Activated naive CD8-positive, alpha-beta T cell treated with anti-CD3 and anti-CD28 coated beads for 36 hours (primary cell): Measurements from ENCODE around the gene TOB2. TPM values are rescaled to one million over a fixed set of nuclear protein-coding genes. Genes with fewer than 3 reads are reported as not detected.
A peak's percentile ranks its signal among the peaks of the same experiment; 100 is the strongest.
"Not testable (repeated sequence)": the region's sequence is repeated elsewhere in the genome, so short reads cannot be mapped to it uniquely, and the experiment has no call there.

Source experiments
- DNase-seq: peaks from one replicate; pipeline ENCODE4 v3.0.0; 2021
- H3K27ac Mint-ChIP-seq: one replicate; pipeline ENCODE4 v1.8.0; 2022; ENCODE audit warnings: mild to moderate bottlenecking, moderate library complexity, mixed read lengths
- H3K27me3 Mint-ChIP-seq: one replicate; pipeline ENCODE4 v1.8.0; 2022; ENCODE audit warnings: mild to moderate bottlenecking, mixed read lengths
- H3K36me3 Mint-ChIP-seq: one replicate; pipeline ENCODE4 v1.8.0; 2021; ENCODE audit warnings: mild to moderate bottlenecking, mixed read lengths
- H3K4me1 Mint-ChIP-seq: one replicate; pipeline ENCODE4 v1.8.0; 2021; ENCODE audit warnings: mixed read lengths
- H3K4me3 Mint-ChIP-seq: one replicate; pipeline ENCODE4 v1.8.0; 2022; ENCODE audit warnings: mild to moderate bottlenecking, moderate library complexity, mixed read lengths
- H3K9me3 Mint-ChIP-seq: one replicate; pipeline ENCODE4 v1.8.0; 2022; ENCODE audit warnings: mixed read lengths
- total RNA-seq, 2 experiments: library from RNA; stranded (reverse); gene quantifications; one replicate each; pipeline ENCODE4 v1.2.3, GENCODE V29; 2021

The TOB2 gene
- total RNA-seq, 2 experiments from 2014 or later, result 33.9 to 34.8 TPM

DNA sequence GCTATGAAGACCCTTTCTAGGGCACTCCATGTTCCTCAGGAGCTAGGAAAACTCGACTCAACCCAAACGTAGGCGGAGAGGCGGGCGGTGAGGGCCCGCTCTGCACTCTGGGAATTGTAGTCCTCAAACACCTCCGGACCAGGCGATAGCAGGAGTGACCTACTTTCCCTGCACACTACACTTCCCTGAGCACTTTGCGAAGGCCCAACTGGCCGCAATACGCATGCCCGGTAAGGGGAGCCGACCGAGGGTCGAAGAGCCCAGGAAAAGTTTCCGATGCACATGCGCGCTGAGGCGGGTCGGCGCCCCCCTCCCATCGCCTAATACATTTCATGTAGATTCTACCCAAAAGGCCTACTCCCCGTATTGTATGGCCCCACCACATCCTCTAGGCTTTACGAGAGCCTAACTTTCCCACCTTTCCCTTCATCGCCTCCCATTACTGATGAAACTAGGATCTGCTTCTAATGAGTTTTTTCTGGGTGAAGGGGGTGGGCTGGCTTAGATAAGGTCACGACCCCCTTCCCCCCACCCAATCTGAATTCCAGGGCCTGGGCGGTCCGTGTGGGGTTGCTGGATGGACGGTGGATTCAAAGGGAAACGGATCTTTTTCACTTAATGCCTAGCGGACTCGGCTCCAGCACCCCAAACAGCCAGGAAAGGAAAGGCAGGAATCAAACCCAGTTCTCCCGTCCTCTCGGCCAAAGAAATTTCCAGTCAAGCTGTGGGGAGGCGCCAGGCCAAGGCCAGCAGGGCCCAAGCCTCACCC is 2.1 kb downstream of the TOB2 start:
- Mint-ChIP-seq H3K4me3 (peak overlapping the region; percentile 97), H3K27me3 (peaks cover 3% of the 10 kb centered on the region), H3K27ac (peak overlapping the region; percentile 97), H3K4me1 (peaks cover 18% of the 10 kb centered on the region), H3K36me3 (peaks cover 15% of the 10 kb centered on the region), H3K9me3 (no peaks in the 10 kb centered on the region)
- peak; percentile 90 for DNase-seq

GRCh38 chr22:41442240-41442792 is 4.3 kb downstream of the TOB2 start:
- Mint-ChIP-seq H3K4me1 (peaks cover 14% of the 10 kb centered on the region), H3K27me3 (peaks cover 3% of the 10 kb centered on the region), H3K4me3 (no peak overlapping the region), H3K36me3 (peaks cover 15% of the 10 kb centered on the region), H3K9me3 (no peaks in the 10 kb centered on the region), H3K27ac (no peak overlapping the region)
- no peak for DNase-seq

DNA sequence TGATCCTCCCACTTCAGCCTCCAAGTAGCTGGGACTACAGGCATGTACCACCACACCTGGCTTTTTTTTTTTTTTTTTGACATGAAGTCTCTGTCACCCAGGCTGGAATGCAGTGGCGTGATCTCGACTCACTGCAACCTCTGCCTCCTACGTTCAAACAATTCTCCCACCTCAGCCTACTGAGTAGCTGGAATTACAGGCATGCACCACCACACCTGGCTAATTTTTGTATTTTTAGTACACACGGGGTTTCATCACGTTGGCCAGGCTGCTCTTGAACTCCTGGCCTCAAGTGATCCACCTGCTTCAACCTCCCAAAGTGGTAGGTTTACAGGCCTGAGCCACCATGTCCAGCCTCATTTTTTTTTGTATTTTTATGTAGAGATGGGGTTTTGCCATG is 6.1 kb downstream of the TOB2 start:
- H3K4me1 Mint-ChIP-seq, result peaks cover 15% of the 10 kb centered on the region
- H3K27ac Mint-ChIP-seq, result not testable (repeated sequence)

DNA sequence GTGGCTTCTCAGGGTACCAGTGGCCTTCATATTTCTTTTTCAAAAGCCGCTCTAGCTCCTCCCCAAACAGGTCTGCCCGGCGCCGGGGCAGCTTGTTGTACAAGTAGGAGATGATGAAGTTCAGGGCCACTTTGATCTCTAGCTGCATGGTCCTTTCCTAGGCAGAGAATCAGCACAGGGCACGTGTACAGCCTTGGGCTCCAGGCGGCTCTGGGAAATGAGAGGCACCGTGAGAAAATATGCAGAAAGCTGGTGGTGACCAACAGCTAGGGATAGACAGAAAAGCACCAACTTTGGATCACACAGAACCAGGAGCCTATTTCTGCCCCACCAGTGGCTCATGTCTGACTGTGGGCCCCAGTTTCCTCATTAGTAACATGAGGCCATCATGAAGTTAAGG is 9.4 kb downstream of the TOB2 start:
- H3K27me3 Mint-ChIP-seq, result no peaks in the 10 kb centered on the region
- no peak overlapping the region for H3K4me3 Mint-ChIP-seq
- H3K36me3 Mint-ChIP-seq, result peaks cover 2% of the 10 kb centered on the region
- no peak for DNase-seq
- H3K4me1 Mint-ChIP-seq, result peaks cover 11% of the 10 kb centered on the region
- H3K9me3 Mint-ChIP-seq, result no peaks in the 10 kb centered on the region
- no peak overlapping the region for H3K27ac Mint-ChIP-seq

More for the DNA sequence above, 6.1 kb downstream of the TOB2 start:
- H3K9me3 Mint-ChIP-seq, H3K27me3 Mint-ChIP-seq, H3K4me3 Mint-ChIP-seq, DNase-seq: not testable (repeated sequence)
- H3K36me3 Mint-ChIP-seq, result peaks cover 17% of the 10 kb centered on the region

DNA sequence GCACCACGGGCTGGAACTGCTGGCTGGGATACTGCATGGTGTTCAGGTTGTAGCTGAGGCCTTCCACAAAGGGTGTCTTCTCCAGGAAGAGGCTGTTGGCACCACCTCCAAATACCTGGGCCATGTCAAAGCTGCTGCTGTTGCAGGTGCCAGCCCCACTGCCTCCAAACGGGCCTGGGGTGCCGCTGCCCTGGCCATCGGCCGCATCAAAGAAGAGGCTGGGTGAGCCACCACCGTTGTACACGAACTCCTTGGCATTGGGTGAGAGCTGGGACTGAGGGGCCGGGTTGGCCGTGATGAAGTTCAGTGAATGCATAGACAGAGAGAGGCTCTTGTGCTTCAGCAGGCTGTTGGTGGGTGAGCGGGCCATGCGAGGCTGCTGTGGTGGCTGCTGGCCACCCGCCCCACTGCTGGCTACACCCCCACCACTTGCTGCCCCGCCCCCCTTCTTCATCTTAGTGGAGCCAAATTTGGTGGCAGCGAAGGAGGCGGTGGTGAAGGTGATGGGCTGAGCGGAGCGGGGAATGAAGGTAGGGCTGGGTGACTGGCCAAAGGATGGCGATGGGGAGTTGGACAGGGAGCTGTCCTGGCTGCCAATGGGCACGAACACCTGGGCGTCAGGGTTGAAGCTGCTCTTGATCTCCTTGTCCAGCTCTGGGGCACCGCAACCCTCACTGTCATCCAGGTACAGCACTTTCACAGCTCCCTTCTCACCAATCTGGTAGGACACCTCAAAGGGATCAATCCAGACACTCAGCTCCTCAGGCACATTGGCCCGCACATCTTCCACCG is 10.1 kb downstream of the TOB2 start:
- Mint-ChIP-seq H3K27me3 (no peaks in the 10 kb centered on the region), H3K9me3 (no peaks in the 10 kb centered on the region), H3K4me1 (peaks cover 10% of the 10 kb centered on the region), H3K4me3 (no peak overlapping the region), H3K36me3 (peaks cover 4% of the 10 kb centered on the region), H3K27ac (peak overlapping the region; percentile 55)
- DNase-seq, result no peak

DNA sequence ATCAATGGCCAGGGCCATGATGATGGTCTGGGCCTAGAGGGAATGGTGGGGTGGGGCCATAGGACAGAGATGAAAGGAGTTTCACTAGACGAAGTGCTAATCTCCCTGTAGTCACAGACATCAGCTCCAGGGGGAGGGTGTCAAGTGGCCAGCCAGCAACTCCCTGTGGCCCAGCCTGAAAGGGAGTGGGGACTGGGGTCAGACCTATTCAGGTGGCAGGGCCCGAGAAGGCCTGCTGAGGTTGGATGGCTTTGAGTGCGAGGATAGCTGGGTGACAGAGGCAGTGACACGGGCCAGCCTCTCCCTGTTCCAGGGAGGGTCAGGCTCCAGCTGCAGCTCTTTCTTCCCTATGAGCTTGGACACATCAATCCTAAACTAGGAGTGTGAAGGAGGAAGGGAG is 11.0 kb downstream of the TOB2 start:
- Mint-ChIP-seq H3K27ac (no peak overlapping the region), H3K9me3 (no peaks in the 10 kb centered on the region), H3K4me1 (peaks cover 8% of the 10 kb centered on the region), H3K27me3 (no peaks in the 10 kb centered on the region), H3K36me3 (peaks cover 4% of the 10 kb centered on the region), H3K4me3 (no peak overlapping the region)
- no peak for DNase-seq

DNA sequence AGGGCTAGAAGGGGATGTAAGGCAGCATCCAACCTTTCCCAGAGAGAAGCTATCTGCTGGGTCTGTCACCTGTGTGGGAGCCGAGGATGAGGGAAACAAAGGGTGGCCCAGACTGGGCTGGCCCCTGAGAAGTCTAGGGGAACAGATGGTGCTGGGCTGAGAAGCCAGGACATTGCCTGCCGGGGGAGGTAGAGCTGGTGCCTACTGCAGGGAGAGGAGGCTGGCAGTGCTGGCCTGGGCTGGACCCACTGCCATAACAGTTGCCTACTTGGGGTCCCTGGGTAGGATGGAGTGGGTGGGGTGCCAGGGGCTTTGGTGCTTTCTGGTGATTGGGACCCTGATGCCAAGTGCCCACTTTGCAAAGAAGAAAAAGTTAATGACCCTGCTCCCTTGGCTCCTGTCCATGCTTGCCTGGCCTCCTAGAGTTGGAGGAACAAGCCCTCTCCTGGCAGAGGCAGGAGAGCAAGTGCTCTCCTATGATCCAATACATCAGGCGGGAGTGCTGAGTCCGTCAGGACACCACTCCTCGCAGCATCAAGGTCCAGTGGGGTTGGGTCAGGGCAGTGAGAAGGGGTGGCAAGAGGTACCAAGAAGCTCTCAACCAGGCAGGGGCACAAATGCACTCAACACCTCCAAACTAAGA is 12.1 kb downstream of the TOB2 start:
- H3K27ac Mint-ChIP-seq, DNase-seq, H3K27me3 Mint-ChIP-seq, H3K4me3 Mint-ChIP-seq, H3K4me1 Mint-ChIP-seq, H3K9me3 Mint-ChIP-seq, H3K36me3 Mint-ChIP-seq: not testable (repeated sequence)

GRCh38 chr22:41433480-41433879 is 13.1 kb downstream of the TOB2 start:
- H3K9me3 Mint-ChIP-seq, H3K27ac Mint-ChIP-seq, H3K4me1 Mint-ChIP-seq, DNase-seq, H3K36me3 Mint-ChIP-seq, H3K27me3 Mint-ChIP-seq, H3K4me3 Mint-ChIP-seq: not testable (repeated sequence)

- Mint-ChIP-seq H3K4me3 (no peak overlapping the region), H3K36me3 (peaks cover 6% of the 10 kb centered on the region), H3K27ac (no peak overlapping the region), H3K4me1 (peaks cover 7% of the 10 kb centered on the region), H3K27me3 (no peaks in the 10 kb centered on the region), H3K9me3 (no peaks in the 10 kb centered on the region)
- DNase-seq, result no peak
These were observed 14.9 kb downstream of the TOB2 start for GRCh38 chr22:41431656-41432055.

DNA sequence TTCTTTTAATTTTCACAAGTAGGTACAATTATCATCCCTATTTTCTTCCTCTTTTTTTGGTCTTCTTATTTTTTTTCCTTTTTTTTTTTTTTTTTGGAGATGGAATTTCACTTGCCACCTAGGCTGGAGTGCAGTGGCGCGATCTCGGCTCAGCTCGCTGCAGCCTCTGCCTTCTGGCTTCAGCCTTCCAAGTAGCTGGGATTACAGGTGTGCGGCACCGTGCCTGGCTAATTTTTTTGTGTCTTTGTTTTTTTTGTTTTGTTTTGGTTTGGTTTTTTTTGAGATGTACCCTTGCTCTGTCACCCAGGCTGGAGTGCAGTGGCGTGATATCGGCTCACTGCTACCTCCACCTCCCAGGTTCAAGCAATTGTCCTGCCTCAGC is 16.7 kb downstream of the TOB2 start:
- Mint-ChIP-seq H3K4me3 (no peak overlapping the region), H3K9me3 (no peaks in the 10 kb centered on the region), H3K36me3 (peaks cover 12% of the 10 kb centered on the region), H3K27me3 (no peaks in the 10 kb centered on the region), H3K27ac (no peak overlapping the region), H3K4me1 (peaks cover 10% of the 10 kb centered on the region)
- no peak for DNase-seq

- H3K27ac Mint-ChIP-seq, result no peak overlapping the region
- H3K4me3 Mint-ChIP-seq, result no peak overlapping the region
- peaks cover 10% of the 10 kb centered on the region for H3K4me1 Mint-ChIP-seq
- no peaks in the 10 kb centered on the region for H3K27me3 Mint-ChIP-seq
- no peak for DNase-seq
- H3K36me3 Mint-ChIP-seq, result peaks cover 12% of the 10 kb centered on the region
- H3K9me3 Mint-ChIP-seq, result no peaks in the 10 kb centered on the region
These were observed 17.2 kb downstream of the TOB2 start for GRCh38 chr22:41429232-41429950.

- DNase-seq, result peak; percentile 34
- H3K9me3 Mint-ChIP-seq, result no peaks in the 10 kb centered on the region
- peaks cover 22% of the 10 kb centered on the region for H3K36me3 Mint-ChIP-seq
- peak overlapping the region; percentile 78 for H3K27ac Mint-ChIP-seq
- peaks cover 12% of the 10 kb centered on the region for H3K4me1 Mint-ChIP-seq
- H3K27me3 Mint-ChIP-seq, result no peaks in the 10 kb centered on the region
- no peak overlapping the region for H3K4me3 Mint-ChIP-seq
These were observed 20.8 kb downstream of the TOB2 start for GRCh38 chr22:41425660-41426365.

DNA sequence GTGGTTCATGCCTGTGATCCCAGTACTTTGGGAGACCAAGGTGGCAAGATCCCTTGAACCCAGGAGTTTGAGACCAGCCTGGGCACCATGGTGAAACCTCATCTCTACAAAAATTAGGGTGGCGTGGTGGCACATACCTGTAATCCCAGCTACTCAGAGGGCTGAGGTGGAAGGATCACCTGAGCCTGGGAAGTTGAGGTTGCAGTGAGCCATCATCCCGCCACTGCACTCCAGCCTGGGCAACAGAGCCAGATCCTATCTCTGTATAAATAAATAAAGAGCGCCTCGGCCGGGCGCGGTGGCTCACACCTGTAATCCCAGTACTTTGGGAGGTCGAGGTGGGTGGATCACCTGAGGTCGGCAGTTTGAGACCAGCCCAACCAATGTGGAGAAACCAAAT is 27.9 kb downstream of the TOB2 start:
- DNase-seq, result no peak
- no peak overlapping the region for H3K27ac Mint-ChIP-seq
- no peaks in the 10 kb centered on the region for H3K27me3 Mint-ChIP-seq
- no peaks in the 10 kb centered on the region for H3K9me3 Mint-ChIP-seq
- peaks cover 25% of the 10 kb centered on the region for H3K36me3 Mint-ChIP-seq
- peaks cover 20% of the 10 kb centered on the region for H3K4me1 Mint-ChIP-seq
- no peak overlapping the region for H3K4me3 Mint-ChIP-seq
